Stomach (tissue), 4 donors: Measurements from ENCODE around the gene CSMD2.

Experiments
- CTCF ChIP-seq, 7 experiments: fragments of 450-650 bp in 4 of 7; fragments of 200-600 bp in 3 of 7; sonication (generic) in 3 of 7; IDR thresholded peaks; one replicate each; pipeline ENCODE4 v1.5.1; 2016 to 2019; ENCODE audit warnings: antibody characterized with exemption in 7 of 7, control low read depth in 2 of 7, mild to moderate bottlenecking in 1 of 7
- EP300 ChIP-seq: sonication (generic); formaldehyde crosslinking; IDR thresholded peaks from one replicate; pipeline ENCODE4 v1.6.1; 2017; ENCODE audit warnings: antibody characterized with exemption
- POLR2A ChIP-seq, 4 donors: fragments of 450-650 bp; IDR thresholded peaks; one replicate each; pipeline ENCODE4 v1.6.1; 2016; ENCODE audit warnings: antibody characterized with exemption in 4 of 4, control low read depth in 2 of 4, mild to moderate bottlenecking in 1 of 4, moderate library complexity in 1 of 4
- POLR2AphosphoS5 ChIP-seq, 3 donors: sonication (generic); formaldehyde crosslinking; IDR thresholded peaks; one replicate each; pipeline ENCODE4 v1.6.1; 2016; ENCODE audit warnings: antibody characterized with exemption in 3 of 3

DNA sequence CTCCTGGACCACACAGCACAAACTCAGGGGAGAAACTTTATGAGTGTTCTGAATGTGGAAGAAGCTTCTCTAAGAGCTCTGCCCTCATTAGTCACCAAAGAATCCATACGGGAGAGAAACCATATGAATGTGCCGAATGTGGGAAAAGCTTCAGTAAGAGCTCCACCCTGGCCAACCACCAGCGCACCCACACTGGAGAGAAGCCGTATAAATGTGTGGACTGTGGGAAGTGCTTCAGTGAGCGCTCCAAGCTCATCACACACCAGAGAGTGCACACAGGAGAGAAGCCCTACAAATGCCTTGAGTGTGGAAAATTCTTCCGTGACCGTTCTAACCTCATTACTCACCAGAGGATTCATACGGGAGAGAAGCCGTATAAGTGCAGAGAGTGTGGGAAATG is 670.1 kb downstream of the CSMD2 start:
- TF ChIP-seq POLR2A (IDR thresholded peaks at IDR 0.05): no peak
- no peak for TF ChIP-seq CTCF (IDR thresholded peaks at IDR 0.05)
- no peak for TF ChIP-seq POLR2AphosphoS5 (IDR thresholded peaks at IDR 0.05)
- TF ChIP-seq EP300: no peak
